ENCODE measurements around the gene AARS2.

AARS2 gene

GRCh38 chr6:44264154-44265006 is 48.8 kb downstream of the AARS2 start:
- no peak overlapping the region for H3K27ac ChIP-seq (ENCODE audit: low read depth, low read length)
- WGBS (ENCODE audit: extremely low coverage, insufficient coverage, low lambda C conversion rate), result no CpG with 5 or more reads among the region's 13 CpGs

DNA sequence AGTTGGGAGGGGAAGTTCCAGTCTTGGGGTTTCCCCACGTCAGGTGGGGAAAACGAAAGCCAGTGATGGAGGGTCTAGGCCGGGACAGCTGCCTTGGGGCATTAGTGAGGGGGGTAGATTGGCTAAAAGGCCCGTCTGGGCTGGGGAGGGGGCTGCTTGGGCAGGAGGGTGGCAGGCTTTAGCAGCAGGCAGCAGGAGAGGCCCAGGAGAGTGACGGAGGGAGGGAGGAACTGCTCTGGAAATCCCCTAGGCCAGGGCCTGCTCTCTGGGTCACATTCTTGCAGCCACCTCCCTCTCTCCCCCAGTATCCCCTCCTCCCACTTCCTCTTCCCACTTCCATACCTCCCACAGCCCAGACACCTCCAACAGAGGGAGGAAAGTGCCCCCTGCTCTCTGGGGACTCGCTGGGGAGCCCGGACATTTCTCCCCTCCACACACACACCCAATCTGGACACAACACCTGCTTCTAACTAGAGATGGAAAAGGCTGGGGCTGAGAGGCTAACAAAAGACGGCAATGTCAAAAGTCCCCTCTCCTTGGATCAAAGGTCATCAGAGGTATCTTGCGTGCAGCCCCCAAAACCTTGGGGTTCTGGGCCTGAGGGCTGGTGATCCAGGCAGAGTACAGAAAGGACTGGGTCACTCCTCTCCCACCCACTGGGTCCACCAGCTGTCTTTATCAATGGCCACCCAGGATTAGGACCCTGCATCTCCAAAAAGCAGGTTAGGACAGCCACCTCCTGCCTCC is 49.6 kb downstream of the AARS2 start:
- no peak overlapping the region for H2BK15ac ChIP-seq (replicated peaks; ENCODE audit: low read depth)
- no peaks in the 10 kb centered on the region for H3K36me3 ChIP-seq (ENCODE audit: control insufficient read depth, insufficient read depth, low read length)
- no peak overlapping the region for H4K8ac ChIP-seq (ENCODE audit: low read depth, low read length)
- peak overlapping the region; percentile 13 for H3K4me2 ChIP-seq (ENCODE audit: low read length)
- peak overlapping the region; percentile 72 for H3K56ac ChIP-seq (ENCODE audit: low read length)
- no peak overlapping the region for H2BK5ac ChIP-seq (ENCODE audit: low read length)
- H3K79me2 ChIP-seq (ENCODE audit: control insufficient read depth, insufficient read depth, low read length), result no peaks in the 10 kb centered on the region
- no peak overlapping the region for H3K4ac ChIP-seq (ENCODE audit: low read depth, low read length)
- no peak overlapping the region for H2AK5ac ChIP-seq (ENCODE audit: low read length)
- no peak overlapping the region for H3K23ac ChIP-seq (ENCODE audit: low read length)
- H3K4me3 ChIP-seq (ENCODE audit: low read length), result no peak overlapping the region
- H3K27me3 ChIP-seq (ENCODE audit: insufficient read depth, low read length, poor library complexity), result no peaks in the 10 kb centered on the region
- H3K9ac ChIP-seq (ENCODE audit: low read length), result peak overlapping the region; percentile 85
- H3K27ac ChIP-seq (ENCODE audit: low read depth, low read length), result no peak overlapping the region
- WGBS (ENCODE audit: extremely low coverage, insufficient coverage, low lambda C conversion rate), result no CpG with 5 or more reads among the region's 9 CpGs
- peaks cover 2% of the 10 kb centered on the region for H3K79me1 ChIP-seq (ENCODE audit: low read length)
- no peak overlapping the region for H4K5ac ChIP-seq (ENCODE audit: low read length)
- H2BK120ac ChIP-seq (ENCODE audit: low read depth, low read length), result no peak overlapping the region
- peaks cover 11% of the 10 kb centered on the region for H3K4me1 ChIP-seq (ENCODE audit: control insufficient read depth, low read depth, low read length)
- DNase-seq, result no peak
- no peak overlapping the region for H3K18ac ChIP-seq (ENCODE audit: low read length)

More at GRCh38 chr6:44264154-44265006, 48.8 kb downstream of the AARS2 start:
- Histone ChIP-seq H2BK5ac (ENCODE audit: low read length) (no peak overlapping the region), H3K79me1 (ENCODE audit: low read length) (peaks cover 2% of the 10 kb centered on the region), H3K23ac (ENCODE audit: low read length) (no peak overlapping the region), H3K18ac (ENCODE audit: low read length) (no peak overlapping the region), H3K36me3 (ENCODE audit: control insufficient read depth, insufficient read depth, low read length) (no peaks in the 10 kb centered on the region), H2BK120ac (ENCODE audit: low read depth, low read length) (no peak overlapping the region), H3K9ac (ENCODE audit: low read length) (peak overlapping the region; percentile 85), H4K8ac (ENCODE audit: low read depth, low read length) (no peak overlapping the region), H3K4me1 (ENCODE audit: control insufficient read depth, low read depth, low read length) (peaks cover 11% of the 10 kb centered on the region), H3K56ac (ENCODE audit: low read length) (peak overlapping the region; percentile 85), H4K5ac (ENCODE audit: low read length) (no peak overlapping the region), H3K4me3 (ENCODE audit: low read length) (peak overlapping the region; percentile 67), H2AK5ac (ENCODE audit: low read length) (no peak overlapping the region), H3K4ac (ENCODE audit: low read depth, low read length) (no peak overlapping the region), H3K79me2 (ENCODE audit: control insufficient read depth, insufficient read depth, low read length) (no peaks in the 10 kb centered on the region), H3K4me2 (ENCODE audit: low read length) (peak overlapping the region; percentile 92), H3K27me3 (ENCODE audit: insufficient read depth, low read length, poor library complexity) (no peaks in the 10 kb centered on the region), H2BK15ac (replicated peaks; ENCODE audit: low read depth) (no peak overlapping the region)
- no peak for DNase-seq

DNA sequence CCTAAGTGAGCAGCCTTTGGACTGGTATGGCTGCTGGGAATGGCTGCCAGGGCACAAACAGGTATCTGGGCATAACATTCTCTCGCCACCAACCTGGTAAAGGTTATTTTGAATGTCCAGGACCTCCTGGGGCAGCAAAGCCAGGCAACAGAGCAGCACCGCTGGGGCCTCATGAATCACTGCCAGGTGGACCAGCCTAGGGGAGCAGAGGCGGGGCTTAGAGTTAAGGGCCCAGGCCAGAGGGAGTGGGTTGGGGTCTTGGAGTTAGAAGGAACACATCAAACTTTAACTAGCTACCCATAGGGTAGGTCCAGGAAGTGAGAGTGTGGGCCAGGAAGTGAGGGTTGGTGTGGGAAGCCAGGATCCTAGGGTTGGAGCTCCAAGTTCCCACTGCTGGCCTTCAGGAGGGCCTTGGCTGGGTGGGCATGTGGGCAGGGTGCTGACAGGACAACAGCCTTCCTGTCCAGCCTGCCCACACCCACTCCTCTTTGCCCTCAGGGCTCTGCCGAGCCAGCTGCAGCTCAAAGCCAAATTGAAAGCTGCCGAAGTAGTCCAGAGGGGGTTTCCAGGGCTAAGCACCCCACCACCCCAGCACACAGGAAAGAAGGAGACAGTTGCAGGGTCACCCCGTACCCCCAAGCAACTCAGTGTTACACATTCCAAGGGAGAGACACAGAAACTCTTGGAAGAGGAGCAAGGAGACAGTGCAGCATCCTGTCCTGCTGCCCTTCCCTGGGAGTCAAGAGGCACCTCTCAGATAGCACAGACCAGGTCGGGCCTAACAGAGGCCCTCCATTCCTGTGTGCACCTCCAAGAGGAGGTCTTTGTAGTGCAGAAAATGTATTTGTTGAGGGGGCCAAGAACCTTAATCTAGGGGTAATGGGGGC is 50.4 kb downstream of the AARS2 start:
- H3K27ac ChIP-seq (ENCODE audit: low read depth, low read length), result no peak overlapping the region
- H3K56ac ChIP-seq (ENCODE audit: low read length), result peak overlapping the region; percentile 72
- H3K9ac ChIP-seq (ENCODE audit: low read length), result peak overlapping the region; percentile 35
- H3K4me3 ChIP-seq (ENCODE audit: low read length), result no peak overlapping the region
- H3K4me2 ChIP-seq (ENCODE audit: low read length), result no peak overlapping the region
- no peak overlapping the region for H3K4ac ChIP-seq (ENCODE audit: low read depth, low read length)
- WGBS (ENCODE audit: extremely low coverage, insufficient coverage, low lambda C conversion rate), result no CpG with 5 or more reads among the region's 7 CpGs
- no peak overlapping the region for H2AK5ac ChIP-seq (ENCODE audit: low read length)
- no peak overlapping the region for H2BK120ac ChIP-seq (ENCODE audit: low read depth, low read length)
- no peak for DNase-seq
- no peaks in the 10 kb centered on the region for H3K36me3 ChIP-seq (ENCODE audit: control insufficient read depth, insufficient read depth, low read length)
- no peak overlapping the region for H2BK15ac ChIP-seq (replicated peaks; ENCODE audit: low read depth)
- H3K27me3 ChIP-seq (ENCODE audit: insufficient read depth, low read length, poor library complexity), result no peaks in the 10 kb centered on the region
- H4K8ac ChIP-seq (ENCODE audit: low read depth, low read length), result no peak overlapping the region
- no peak overlapping the region for H3K18ac ChIP-seq (ENCODE audit: low read length)
- no peak overlapping the region for H2BK5ac ChIP-seq (ENCODE audit: low read length)
- H3K79me2 ChIP-seq (ENCODE audit: control insufficient read depth, insufficient read depth, low read length), result no peaks in the 10 kb centered on the region
- peaks cover 11% of the 10 kb centered on the region for H3K4me1 ChIP-seq (ENCODE audit: control insufficient read depth, low read depth, low read length)
- H3K23ac ChIP-seq (ENCODE audit: low read length), result no peak overlapping the region
- H3K79me1 ChIP-seq (ENCODE audit: low read length), result peaks cover 2% of the 10 kb centered on the region
- H4K5ac ChIP-seq (ENCODE audit: low read length), result no peak overlapping the region

DNA sequence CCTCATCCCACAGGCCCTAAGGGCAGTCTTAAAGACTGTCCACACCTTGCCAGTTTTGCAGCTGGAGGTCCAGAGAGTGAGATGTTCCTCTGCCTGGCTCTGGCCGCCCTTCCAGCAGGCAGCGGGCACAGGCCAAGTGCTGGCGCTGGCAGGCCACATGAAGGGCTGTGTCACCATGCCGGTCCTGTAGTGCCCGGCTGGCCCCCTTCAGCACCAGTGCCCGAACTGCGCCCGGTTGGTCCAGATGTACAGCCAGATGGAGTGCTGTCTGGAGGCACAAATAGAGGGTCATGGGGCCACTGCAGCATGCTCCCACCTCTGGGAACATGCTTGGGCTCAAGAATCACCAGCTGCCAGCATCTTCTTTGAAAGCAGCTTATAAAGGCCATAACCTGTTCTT is 51.6 kb downstream of the AARS2 start:
- Histone ChIP-seq H2BK15ac (replicated peaks; ENCODE audit: low read depth) (no peak overlapping the region), H3K79me2 (ENCODE audit: control insufficient read depth, insufficient read depth, low read length) (no peaks in the 10 kb centered on the region), H2BK120ac (ENCODE audit: low read depth, low read length) (no peak overlapping the region), H3K36me3 (ENCODE audit: control insufficient read depth, insufficient read depth, low read length) (no peaks in the 10 kb centered on the region), H3K27me3 (ENCODE audit: insufficient read depth, low read length, poor library complexity) (no peaks in the 10 kb centered on the region), H4K5ac (ENCODE audit: low read length) (no peak overlapping the region), H3K4me1 (ENCODE audit: control insufficient read depth, low read depth, low read length) (peaks cover 11% of the 10 kb centered on the region), H3K4ac (ENCODE audit: low read depth, low read length) (no peak overlapping the region), H2AK5ac (ENCODE audit: low read length) (no peak overlapping the region), H2BK5ac (ENCODE audit: low read length) (no peak overlapping the region), H3K4me3 (ENCODE audit: low read length) (no peak overlapping the region), H3K18ac (ENCODE audit: low read length) (no peak overlapping the region), H3K9ac (ENCODE audit: low read length) (no peak overlapping the region), H3K4me2 (ENCODE audit: low read length) (no peak overlapping the region), H3K23ac (ENCODE audit: low read length) (no peak overlapping the region), H3K27ac (ENCODE audit: low read depth, low read length) (no peak overlapping the region), H3K79me1 (ENCODE audit: low read length) (peaks cover 2% of the 10 kb centered on the region), H3K56ac (ENCODE audit: low read length) (no peak overlapping the region), H4K8ac (ENCODE audit: low read depth, low read length) (no peak overlapping the region)
- WGBS (ENCODE audit: extremely low coverage, insufficient coverage, low lambda C conversion rate), result no CpG with 5 or more reads among the region's 8 CpGs
- DNase-seq, result no peak

- no peak overlapping the region for H3K56ac ChIP-seq (ENCODE audit: low read length)
- no peak overlapping the region for H2AK5ac ChIP-seq (ENCODE audit: low read length)
- no peak overlapping the region for H3K18ac ChIP-seq (ENCODE audit: low read length)
- no peak overlapping the region for H4K8ac ChIP-seq (ENCODE audit: low read depth, low read length)
- H3K79me1 ChIP-seq (ENCODE audit: low read length), result peaks cover 2% of the 10 kb centered on the region
- no peak overlapping the region for H3K9ac ChIP-seq (ENCODE audit: low read length)
- H4K5ac ChIP-seq (ENCODE audit: low read length), result no peak overlapping the region
- no peak overlapping the region for H3K27ac ChIP-seq (ENCODE audit: low read depth, low read length)
- no peak overlapping the region for H3K4me2 ChIP-seq (ENCODE audit: low read length)
- H3K4me1 ChIP-seq (ENCODE audit: control insufficient read depth, low read depth, low read length), result peaks cover 11% of the 10 kb centered on the region
- peaks cover 2% of the 10 kb centered on the region for H3K79me2 ChIP-seq (ENCODE audit: control insufficient read depth, insufficient read depth, low read length)
- DNase-seq, result no peak
- no peak overlapping the region for H3K4ac ChIP-seq (ENCODE audit: low read depth, low read length)
- no peak overlapping the region for H2BK120ac ChIP-seq (ENCODE audit: low read depth, low read length)
- H3K36me3 ChIP-seq (ENCODE audit: control insufficient read depth, insufficient read depth, low read length), result no peaks in the 10 kb centered on the region
- no CpG with 5 or more reads among the region's 6 CpGs for WGBS (ENCODE audit: extremely low coverage, insufficient coverage, low lambda C conversion rate)
- no peak overlapping the region for H3K4me3 ChIP-seq (ENCODE audit: low read length)
- H2BK5ac ChIP-seq (ENCODE audit: low read length), result no peak overlapping the region
- no peak overlapping the region for H2BK15ac ChIP-seq (replicated peaks; ENCODE audit: low read depth)
- no peaks in the 10 kb centered on the region for H3K27me3 ChIP-seq (ENCODE audit: insufficient read depth, low read length, poor library complexity)
- no peak overlapping the region for H3K23ac ChIP-seq (ENCODE audit: low read length)
Observed at GRCh38 chr6:44260451-44261297, 52.5 kb downstream of the AARS2 start.
